ENCODE data around the gene SEPSECS. TPM values are rescaled to one million over a fixed set of nuclear protein-coding genes. Genes with fewer than 3 reads are reported as not detected.

Gene SEPSECS
- total RNA-seq, 1 donor = 8.3 TPM

GRCh38 chr4:25111648-25112196 lies 48.5 kb downstream of the SEPSECS start:
- H3K36me3 ChIP-seq (ENCODE audit: insufficient read depth, low read length) = no peaks in the 10 kb centered on the region
- no peak overlapping the region for H3K4me2 ChIP-seq (ENCODE audit: insufficient read depth, low read length)
- H3K9me3 ChIP-seq (ENCODE audit: low read depth, low read length) = no peaks in the 10 kb centered on the region
- H3K27ac ChIP-seq (ENCODE audit: low read depth, low read length) = no peak overlapping the region
- peak; percentile 69 for DNase-seq (ENCODE audit: insufficient read length, low spot score, missing footprints)
- H3K79me2 ChIP-seq (ENCODE audit: insufficient read depth, low read length) = no peaks in the 10 kb centered on the region
- peaks cover 24% of the 10 kb centered on the region for H3K4me1 ChIP-seq (ENCODE audit: insufficient read depth, low read length)
- H2AFZ ChIP-seq (ENCODE audit: low read length) = no peak overlapping the region
- H4K20me1 ChIP-seq (ENCODE audit: insufficient read depth, low read length) = no peaks in the 10 kb centered on the region
- H3K4me3 ChIP-seq (ENCODE audit: insufficient read depth, low read length) = no peak overlapping the region
- TF ChIP-seq CTCF (IDR thresholded peaks at IDR 0.05; ENCODE audit: extremely low read depth, low read depth, low read length) = no peak
- H3K27me3 ChIP-seq (ENCODE audit: insufficient read depth, low read length) = peaks cover 12% of the 10 kb centered on the region

GRCh38 chr4:25110527-25111329 lies 49.5 kb downstream of the SEPSECS start:
- Histone ChIP-seq H3K27ac (ENCODE audit: low read depth, low read length) (no peak overlapping the region), H3K79me2 (ENCODE audit: insufficient read depth, low read length) (no peaks in the 10 kb centered on the region), H2AFZ (ENCODE audit: low read length) (no peak overlapping the region), H4K20me1 (ENCODE audit: insufficient read depth, low read length) (no peaks in the 10 kb centered on the region), H3K27me3 (ENCODE audit: insufficient read depth, low read length) (peaks cover 16% of the 10 kb centered on the region), H3K4me1 (ENCODE audit: insufficient read depth, low read length) (peaks cover 24% of the 10 kb centered on the region), H3K4me2 (ENCODE audit: insufficient read depth, low read length) (no peak overlapping the region), H3K9me3 (ENCODE audit: low read depth, low read length) (no peaks in the 10 kb centered on the region), H3K36me3 (ENCODE audit: insufficient read depth, low read length) (no peaks in the 10 kb centered on the region), H3K4me3 (ENCODE audit: insufficient read depth, low read length) (no peak overlapping the region)
- DNase-seq (ENCODE audit: insufficient read length, low spot score, missing footprints) = no peak
- TF ChIP-seq CTCF (IDR thresholded peaks at IDR 0.05; ENCODE audit: extremely low read depth, low read depth, low read length) = no peak

- H3K4me2 ChIP-seq (ENCODE audit: insufficient read depth, low read length) = no peak overlapping the region
- no peak overlapping the region for H2AFZ ChIP-seq (ENCODE audit: low read length)
- H3K9me3 ChIP-seq (ENCODE audit: low read depth, low read length) = no peaks in the 10 kb centered on the region
- no peak overlapping the region for H3K27ac ChIP-seq (ENCODE audit: low read depth, low read length)
- no peak for DNase-seq (ENCODE audit: insufficient read length, low spot score, missing footprints)
- no peak for TF ChIP-seq CTCF (IDR thresholded peaks at IDR 0.05; ENCODE audit: extremely low read depth, low read depth, low read length)
- peaks cover 25% of the 10 kb centered on the region for H3K27me3 ChIP-seq (ENCODE audit: insufficient read depth, low read length)
- H3K4me1 ChIP-seq (ENCODE audit: insufficient read depth, low read length) = peaks cover 18% of the 10 kb centered on the region
- no peaks in the 10 kb centered on the region for H3K36me3 ChIP-seq (ENCODE audit: insufficient read depth, low read length)
- H4K20me1 ChIP-seq (ENCODE audit: insufficient read depth, low read length) = no peaks in the 10 kb centered on the region
- no peaks in the 10 kb centered on the region for H3K79me2 ChIP-seq (ENCODE audit: insufficient read depth, low read length)
- H3K4me3 ChIP-seq (ENCODE audit: insufficient read depth, low read length) = no peak overlapping the region
Measured at GRCh38 chr4:25109511-25109910, 50.7 kb downstream of the SEPSECS start.

GRCh38 chr4:25108556-25108955 lies 51.7 kb downstream of the SEPSECS start:
- no peaks in the 10 kb centered on the region for H3K79me2 ChIP-seq (ENCODE audit: insufficient read depth, low read length)
- TF ChIP-seq CTCF (IDR thresholded peaks at IDR 0.05; ENCODE audit: extremely low read depth, low read depth, low read length) = no peak
- H3K4me1 ChIP-seq (ENCODE audit: insufficient read depth, low read length) = peaks cover 14% of the 10 kb centered on the region
- DNase-seq (ENCODE audit: insufficient read length, low spot score, missing footprints) = no peak
- no peak overlapping the region for H2AFZ ChIP-seq (ENCODE audit: low read length)
- peaks cover 34% of the 10 kb centered on the region for H3K27me3 ChIP-seq (ENCODE audit: insufficient read depth, low read length)
- no peak overlapping the region for H3K27ac ChIP-seq (ENCODE audit: low read depth, low read length)
- H3K4me3 ChIP-seq (ENCODE audit: insufficient read depth, low read length) = no peak overlapping the region
- no peaks in the 10 kb centered on the region for H4K20me1 ChIP-seq (ENCODE audit: insufficient read depth, low read length)
- H3K4me2 ChIP-seq (ENCODE audit: insufficient read depth, low read length) = no peak overlapping the region
- H3K9me3 ChIP-seq (ENCODE audit: low read depth, low read length) = no peaks in the 10 kb centered on the region
- H3K36me3 ChIP-seq (ENCODE audit: insufficient read depth, low read length) = no peaks in the 10 kb centered on the region

All from osteoblast (primary cell).